ENCODE measurements around the gene PLCH1.

Gene PLCH1, protein sequence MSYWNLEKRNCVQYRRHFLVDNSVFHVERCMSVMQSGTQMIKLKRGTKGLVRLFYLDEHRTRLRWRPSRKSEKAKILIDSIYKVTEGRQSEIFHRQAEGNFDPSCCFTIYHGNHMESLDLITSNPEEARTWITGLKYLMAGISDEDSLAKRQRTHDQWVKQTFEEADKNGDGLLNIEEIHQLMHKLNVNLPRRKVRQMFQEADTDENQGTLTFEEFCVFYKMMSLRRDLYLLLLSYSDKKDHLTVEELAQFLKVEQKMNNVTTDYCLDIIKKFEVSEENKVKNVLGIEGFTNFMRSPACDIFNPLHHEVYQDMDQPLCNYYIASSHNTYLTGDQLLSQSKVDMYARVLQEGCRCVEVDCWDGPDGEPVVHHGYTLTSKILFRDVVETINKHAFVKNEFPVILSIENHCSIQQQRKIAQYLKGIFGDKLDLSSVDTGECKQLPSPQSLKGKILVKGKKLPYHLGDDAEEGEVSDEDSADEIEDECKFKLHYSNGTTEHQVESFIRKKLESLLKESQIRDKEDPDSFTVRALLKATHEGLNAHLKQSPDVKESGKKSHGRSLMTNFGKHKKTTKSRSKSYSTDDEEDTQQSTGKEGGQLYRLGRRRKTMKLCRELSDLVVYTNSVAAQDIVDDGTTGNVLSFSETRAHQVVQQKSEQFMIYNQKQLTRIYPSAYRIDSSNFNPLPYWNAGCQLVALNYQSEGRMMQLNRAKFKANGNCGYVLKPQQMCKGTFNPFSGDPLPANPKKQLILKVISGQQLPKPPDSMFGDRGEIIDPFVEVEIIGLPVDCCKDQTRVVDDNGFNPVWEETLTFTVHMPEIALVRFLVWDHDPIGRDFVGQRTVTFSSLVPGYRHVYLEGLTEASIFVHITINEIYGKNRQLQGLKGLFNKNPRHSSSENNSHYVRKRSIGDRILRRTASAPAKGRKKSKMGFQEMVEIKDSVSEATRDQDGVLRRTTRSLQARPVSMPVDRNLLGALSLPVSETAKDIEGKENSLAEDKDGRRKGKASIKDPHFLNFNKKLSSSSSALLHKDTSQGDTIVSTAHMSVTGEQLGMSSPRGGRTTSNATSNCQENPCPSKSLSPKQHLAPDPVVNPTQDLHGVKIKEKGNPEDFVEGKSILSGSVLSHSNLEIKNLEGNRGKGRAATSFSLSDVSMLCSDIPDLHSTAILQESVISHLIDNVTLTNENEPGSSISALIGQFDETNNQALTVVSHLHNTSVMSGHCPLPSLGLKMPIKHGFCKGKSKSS (N-terminal part only)

GRCh38 chr3:155744626-155745324 lies at the start of gene PLCH1:
Gene PLCH1, minus strand, starts transcription at chr3:155745071. Its CDS starts 40,847 bp downstream, at chr3:155704224.
- peak; percentile 37 for DNase-seq

DNA sequence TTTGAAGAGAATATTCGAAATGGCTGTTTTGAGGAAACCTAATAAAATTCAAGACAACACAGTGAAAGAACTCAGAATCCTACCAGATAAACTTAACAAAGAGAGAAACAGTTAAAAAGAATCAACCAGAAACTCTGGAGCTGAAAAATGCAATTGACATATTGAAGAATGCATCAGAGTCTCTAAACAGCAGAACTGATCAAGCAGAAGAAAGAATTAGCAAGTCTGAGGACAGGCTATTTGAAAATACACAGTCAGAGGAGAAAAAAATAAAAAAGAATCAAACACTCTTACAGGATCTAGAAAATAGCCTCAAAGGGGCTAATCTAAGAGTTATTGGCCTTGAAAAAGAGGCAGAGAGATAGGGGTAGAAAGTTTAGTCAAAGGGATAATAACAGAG lies 47.7 kb upstream of the PLCH1 start:
- no peak for DNase-seq

- DNase-seq = peak; percentile 41
These were observed 46.3 kb upstream of the PLCH1 start for GRCh38 chr3:155791190-155791589.

DNA sequence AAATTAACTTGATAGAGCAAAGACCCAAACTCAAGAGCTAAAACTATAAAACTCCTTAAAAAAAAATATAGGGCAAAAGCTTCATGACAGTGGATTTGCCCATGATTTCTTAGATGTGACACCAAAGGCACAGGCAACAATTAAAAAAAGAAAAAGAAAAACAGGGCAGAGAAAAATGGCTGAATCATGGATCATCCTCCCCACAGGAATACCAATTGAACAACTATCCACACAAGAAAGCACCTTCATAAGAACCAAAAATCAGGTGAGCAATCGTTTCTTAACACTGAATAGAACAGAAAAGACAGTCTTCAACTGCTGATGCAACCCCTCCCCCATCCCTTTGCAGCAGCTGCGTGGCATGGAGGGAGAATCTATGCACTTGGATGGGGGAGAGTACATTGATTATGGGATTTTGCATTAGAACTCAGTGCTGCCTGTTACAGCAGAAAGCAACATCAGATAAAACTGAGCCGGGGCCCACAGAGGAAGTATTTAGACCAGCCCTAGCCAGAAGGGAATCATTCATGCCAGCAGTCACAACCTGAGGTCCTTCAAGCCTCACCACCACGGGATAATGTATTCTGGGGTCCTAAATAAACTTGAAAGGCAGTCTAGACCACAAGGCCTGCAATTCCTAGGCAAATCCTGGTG lies 45.5 kb upstream of the PLCH1 start:
- DNase-seq = no peak

DNA sequence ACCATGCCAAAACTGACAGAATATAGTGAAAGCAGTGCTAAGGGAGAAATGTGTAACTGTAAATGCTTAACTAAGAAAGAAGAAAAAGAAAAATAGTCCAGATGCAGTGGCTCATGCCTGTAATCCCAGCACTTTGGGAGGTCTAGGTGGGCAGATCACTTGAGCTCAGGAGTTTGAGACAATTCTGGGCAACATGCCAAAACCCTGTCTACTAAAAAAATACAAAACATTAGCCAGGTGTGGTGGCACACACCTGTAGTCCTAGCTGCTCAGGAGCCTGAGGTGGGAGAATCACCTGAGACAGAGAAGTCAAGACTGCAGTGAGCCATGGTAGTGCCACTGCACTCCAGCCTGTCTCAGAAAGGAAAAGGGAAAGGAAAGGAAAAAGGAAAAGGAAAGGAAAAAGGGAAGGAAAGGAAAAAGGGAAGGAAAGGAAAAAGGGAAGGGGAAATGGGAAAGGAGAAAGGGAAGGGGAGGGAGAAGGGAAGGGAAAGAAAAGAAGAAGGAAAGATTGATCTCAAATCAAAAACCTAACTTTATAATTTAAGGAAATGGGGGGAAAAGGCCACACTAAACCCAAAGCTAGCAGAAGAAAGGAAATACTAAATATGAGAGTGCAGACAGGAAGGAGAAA lies 40.9 kb upstream of the PLCH1 start:
- DNase-seq = no peak

DNA sequence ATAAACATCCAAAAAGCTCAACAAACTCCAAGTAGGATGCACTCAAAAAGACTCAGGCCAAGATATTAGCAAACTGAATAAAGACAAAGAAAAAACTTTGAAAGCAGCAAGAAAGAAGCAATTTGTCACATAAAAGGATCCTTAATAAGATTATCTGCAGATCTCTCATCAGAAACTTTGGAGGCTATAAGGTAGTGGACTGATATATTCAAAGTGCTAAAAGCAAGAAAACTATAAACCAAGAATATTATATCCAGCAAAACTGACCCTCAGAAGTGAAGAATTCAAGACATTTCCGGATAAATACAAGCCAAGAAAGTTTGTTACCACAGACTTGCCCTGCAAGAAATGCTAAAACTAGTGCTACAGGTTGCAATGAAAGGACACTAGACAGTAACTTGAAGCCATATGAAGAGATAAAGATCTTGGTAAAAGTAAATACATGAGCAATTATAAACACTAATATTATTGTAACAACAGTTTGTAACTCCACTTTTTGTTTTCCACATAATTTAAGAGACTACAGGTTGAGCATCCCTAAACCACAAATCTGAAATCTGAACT lies 37.6 kb upstream of the PLCH1 start:
- DNase-seq = no peak

GRCh38 chr3:155780291-155780690 lies 35.4 kb upstream of the PLCH1 start:
- DNase-seq = no peak

- DNase-seq = no peak
These were observed 33.6 kb upstream of the PLCH1 start for GRCh38 chr3:155778462-155778861.

DNA sequence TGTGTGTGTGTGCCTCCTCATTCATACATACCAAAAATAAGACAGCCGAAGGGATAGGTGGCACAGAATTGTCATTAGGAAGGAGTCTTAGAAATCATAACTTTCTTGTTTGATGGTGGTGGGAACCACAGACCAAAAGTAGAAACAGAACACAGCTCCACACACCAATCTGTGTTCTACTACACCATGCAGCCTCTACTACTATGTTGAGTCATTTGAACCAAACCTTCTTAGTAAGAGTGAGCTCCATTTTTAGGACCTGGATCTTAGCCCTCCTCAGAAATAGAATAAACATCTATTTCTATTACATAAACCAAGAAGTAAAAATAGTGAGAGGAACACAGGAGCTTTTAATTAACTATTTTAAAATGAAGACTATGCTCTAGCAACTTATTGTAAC lies 27.9 kb upstream of the PLCH1 start:
- no peak for DNase-seq

- no peak for DNase-seq
These were observed 26.3 kb upstream of the PLCH1 start for GRCh38 chr3:155771126-155771525.

DNA sequence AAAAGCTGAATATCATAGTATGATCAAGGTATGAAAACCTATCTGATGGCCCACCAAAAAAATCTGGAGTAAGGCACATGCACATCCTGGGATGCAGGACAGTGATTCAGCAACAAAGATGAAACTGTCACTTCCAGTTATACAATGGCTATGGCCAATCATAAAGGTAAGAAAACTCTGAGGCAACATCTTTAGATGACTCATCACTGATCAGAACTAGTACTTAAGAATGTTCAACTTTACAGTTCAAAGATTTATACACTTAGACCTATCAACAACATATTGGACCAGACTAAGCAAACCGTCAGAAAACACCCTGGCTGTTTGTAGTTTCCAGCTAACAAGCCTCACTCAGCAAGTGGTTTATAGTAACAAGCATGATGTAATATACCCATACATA lies 21.3 kb upstream of the PLCH1 start:
- peak; percentile 62 for DNase-seq

- DNase-seq = no peak
These were observed 19.1 kb upstream of the PLCH1 start for GRCh38 chr3:155763870-155764463.

DNA sequence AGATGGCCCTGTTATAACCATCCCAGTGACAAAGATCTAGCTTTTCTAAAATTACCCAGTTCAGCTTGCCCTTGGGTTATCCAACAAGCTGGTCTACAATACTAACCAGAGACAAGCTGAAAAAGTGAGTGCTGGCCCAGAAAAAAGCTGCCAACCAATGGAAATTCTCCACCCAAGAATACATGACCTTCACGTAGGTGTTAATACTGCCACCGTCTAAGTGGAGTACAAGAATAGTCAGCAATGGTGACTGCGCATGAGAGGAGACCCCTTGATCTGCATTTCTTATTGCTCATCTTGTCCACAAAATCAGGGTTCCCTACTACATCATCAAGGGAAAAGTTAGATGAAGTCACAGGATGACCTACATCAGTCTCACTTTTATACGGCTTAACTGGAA lies 15.8 kb upstream of the PLCH1 start:
- DNase-seq = no peak

- no peak for DNase-seq
These were observed 12.7 kb upstream of the PLCH1 start for GRCh38 chr3:155757577-155757976.

- peak; percentile 54 for DNase-seq
These were observed 8.3 kb upstream of the PLCH1 start for GRCh38 chr3:155753038-155753639.

DNA sequence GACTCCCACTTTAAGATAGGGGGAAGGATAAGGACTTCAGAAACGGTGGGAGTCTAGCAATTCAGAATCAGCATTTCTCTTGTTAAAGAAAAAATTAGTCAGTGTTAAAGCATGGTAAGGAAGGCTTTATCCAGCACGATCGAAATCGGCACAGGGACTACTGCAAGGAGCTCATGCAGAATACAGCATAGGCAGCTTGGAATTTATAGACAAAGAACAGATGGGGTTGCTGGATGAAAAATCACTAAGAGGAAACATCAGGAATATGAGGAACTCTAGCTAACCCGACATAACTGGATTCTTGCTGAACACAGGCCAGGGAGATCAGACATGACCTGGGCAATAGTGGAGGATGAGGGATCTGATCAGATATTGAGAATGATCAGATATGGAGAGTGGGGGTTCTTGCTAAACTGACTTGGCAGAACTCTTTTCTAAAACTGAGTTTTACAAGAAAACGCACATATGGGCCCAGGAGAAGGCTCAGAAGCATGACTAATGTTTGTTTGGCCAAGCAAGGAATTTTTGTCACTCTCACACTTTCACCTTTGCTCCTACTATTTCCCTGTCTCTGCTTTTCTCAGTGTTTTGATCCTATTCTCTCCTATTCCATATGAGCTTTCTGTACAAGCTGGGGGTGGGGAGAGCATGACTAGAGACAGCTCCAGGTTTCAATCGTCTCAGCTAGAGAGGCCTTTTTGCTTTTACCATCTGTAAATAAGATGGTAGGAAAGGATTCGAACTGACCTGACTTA lies 3.9 kb upstream of the PLCH1 start:
- DNase-seq = no peak

DNA sequence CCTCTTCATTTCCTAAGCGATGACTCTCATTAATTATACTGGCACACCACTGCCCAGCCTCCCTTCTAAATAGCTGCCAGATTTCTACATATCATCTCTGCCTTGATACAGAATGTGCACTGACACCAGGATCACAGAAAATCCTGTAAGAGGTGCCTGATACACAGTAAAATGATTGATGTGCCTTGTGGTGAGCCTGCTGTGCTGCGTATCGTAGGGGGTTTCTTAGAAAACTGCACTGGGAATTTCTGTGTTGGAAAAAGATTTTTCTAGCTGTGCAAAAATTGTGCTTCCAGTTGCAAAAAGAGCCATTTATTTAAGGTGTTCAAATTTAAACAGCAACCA lies 3.0 kb upstream of the PLCH1 start:
- DNase-seq = no peak

- DNase-seq = no peak
These were observed 2.5 kb upstream of the PLCH1 start for GRCh38 chr3:155747286-155747945.

DNA sequence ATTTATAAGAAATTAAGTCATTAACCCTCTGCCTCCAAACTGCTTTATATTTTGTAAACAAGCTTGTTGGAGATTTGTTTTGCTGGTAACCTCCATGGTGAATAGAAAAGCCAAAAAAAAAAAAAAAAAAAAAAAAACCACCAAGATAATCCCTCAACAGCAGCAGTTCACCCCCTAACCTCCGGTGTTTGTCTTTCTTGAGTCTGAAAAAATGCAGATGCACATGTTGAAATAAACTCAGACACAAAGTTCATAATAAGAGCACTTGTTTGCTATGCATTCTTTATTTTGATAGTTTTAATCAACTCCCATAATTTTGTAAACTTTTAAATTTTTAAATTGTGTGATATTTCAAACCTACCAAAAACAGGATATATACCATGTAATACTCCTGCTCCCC lies 1.8 kb upstream of the PLCH1 start:
- no peak for DNase-seq
